GM13976 (cell line): Measurements from ENCODE around the gene IL1B.
A peak's percentile ranks its signal among the peaks of the same experiment; 100 is the strongest.

Experiments
- DNase-seq: peaks from one replicate; pipeline ENCODE4 v3.0.0; 2012; ENCODE audit warnings: low spot score
- CTCF ChIP-seq: IDR thresholded peaks from 2 replicates; pipeline ENCODE4 v1.5.1; 2012; ENCODE audit warnings: borderline replicate concordance, mild to moderate bottlenecking; ENCODE audit not compliant: insufficient read depth; ENCODE audit errors: extremely low read depth, missing control alignments, control extremely low read depth
- in situ Hi-C: fragments of 300-500 bp; cut with MboI; formaldehyde crosslinking; loops from one replicate; pipeline ENCODE4 v1.12.0; 2022; ENCODE audit warnings: low sequenced_read_pairs, mixed read lengths, inconsistent platforms; ENCODE audit not compliant: unreplicated experiment

IL1B gene

GRCh38 chr2:112800881-112801583, 35.5 kb downstream of the IL1B start:
- DNase-seq, result no peak
- no peak for TF ChIP-seq CTCF
- in situ Hi-C loops, result no loop called here

GRCh38 chr2:112798979-112799975, 37.3 kb downstream of the IL1B start:
- peak; percentile 30 for DNase-seq
- TF ChIP-seq CTCF, result no peak
- in situ Hi-C loops, result no loop called here

- no peak for DNase-seq
- TF ChIP-seq CTCF, result no peak
- in situ Hi-C loops, result no loop called here
These were observed 40.1 kb downstream of the IL1B start for GRCh38 chr2:112796486-112796885.

GRCh38 chr2:112795774-112796173, 40.8 kb downstream of the IL1B start:
- no peak for DNase-seq
- no peak for TF ChIP-seq CTCF
- in situ Hi-C loops, result no loop called here

GRCh38 chr2:112794841-112795240, 41.7 kb downstream of the IL1B start:
- no peak for TF ChIP-seq CTCF
- DNase-seq, result no peak
- in situ Hi-C loops, result no loop called here

GRCh38 chr2:112794131-112794733, 42.3 kb downstream of the IL1B start:
- DNase-seq, result peak; percentile 49
- in situ Hi-C loops, result no loop called here
- TF ChIP-seq CTCF, result no peak
